ENCODE measurements around the gene SERPINA3.

DNA sequence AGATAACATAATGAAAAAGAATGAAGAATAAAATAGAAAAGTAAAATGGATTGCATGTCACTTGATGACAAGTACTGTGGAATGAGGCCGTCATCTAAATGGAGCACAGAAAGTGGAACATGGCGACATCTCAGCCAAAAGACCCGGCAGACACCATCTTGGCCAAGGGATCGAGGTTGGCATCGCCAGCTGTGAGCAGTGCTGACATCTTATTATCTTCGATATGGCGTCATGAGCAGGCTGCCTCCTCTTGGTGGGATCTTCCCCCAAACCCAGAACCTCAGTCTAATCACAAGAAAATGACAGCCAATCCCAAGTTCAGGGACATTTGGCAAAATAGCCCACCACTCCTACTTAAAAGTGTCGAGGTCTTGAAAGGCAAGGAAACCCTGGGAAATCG lies 15.8 kb upstream of the SERPINA3 start:
- TF ChIP-seq, protein P1, sequence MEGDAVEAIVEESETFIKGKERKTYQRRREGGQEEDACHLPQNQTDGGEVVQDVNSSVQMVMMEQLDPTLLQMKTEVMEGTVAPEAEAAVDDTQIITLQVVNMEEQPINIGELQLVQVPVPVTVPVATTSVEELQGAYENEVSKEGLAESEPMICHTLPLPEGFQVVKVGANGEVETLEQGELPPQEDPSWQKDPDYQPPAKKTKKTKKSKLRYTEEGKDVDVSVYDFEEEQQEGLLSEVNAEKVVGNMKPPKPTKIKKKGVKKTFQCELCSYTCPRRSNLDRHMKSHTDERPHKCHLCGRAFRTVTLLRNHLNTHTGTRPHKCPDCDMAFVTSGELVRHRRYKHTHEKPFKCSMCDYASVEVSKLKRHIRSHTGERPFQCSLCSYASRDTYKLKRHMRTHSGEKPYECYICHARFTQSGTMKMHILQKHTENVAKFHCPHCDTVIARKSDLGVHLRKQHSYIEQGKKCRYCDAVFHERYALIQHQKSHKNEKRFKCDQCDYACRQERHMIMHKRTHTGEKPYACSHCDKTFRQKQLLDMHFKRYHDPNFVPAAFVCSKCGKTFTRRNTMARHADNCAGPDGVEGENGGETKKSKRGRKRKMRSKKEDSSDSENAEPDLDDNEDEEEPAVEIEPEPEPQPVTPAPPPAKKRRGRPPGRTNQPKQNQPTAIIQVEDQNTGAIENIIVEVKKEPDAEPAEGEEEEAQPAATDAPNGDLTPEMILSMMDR (IDR thresholded peaks at IDR 0.05) = no peak
- TF ChIP-seq EZH2 (IDR thresholded peaks at IDR 0.05; ENCODE audit: borderline replicate concordance, insufficient read depth, low read depth, low read length, poor library complexity, severe bottlenecking) = no peak
